GM23248 (cell line): ENCODE data around the gene MED17.

Source experiments
- EZH2 ChIP-seq: fragments of 200-600 bp; sonication (generic); IDR thresholded peaks from 2 replicates; pipeline ENCODE4 v1.6.1; 2018; ENCODE audit warnings: antibody characterized with exemption, mild to moderate bottlenecking; ENCODE audit not compliant: insufficient read depth, poor library complexity, severe bottlenecking
- EZH2phosphoT487 ChIP-seq: fragments of 200-600 bp; sonication (generic); IDR thresholded peaks from 2 replicates; pipeline ENCODE4 v1.6.1; 2018; ENCODE audit warnings: antibody characterized with exemption, moderate library complexity, mild to moderate bottlenecking, low read depth; ENCODE audit not compliant: insufficient read depth

DNA sequence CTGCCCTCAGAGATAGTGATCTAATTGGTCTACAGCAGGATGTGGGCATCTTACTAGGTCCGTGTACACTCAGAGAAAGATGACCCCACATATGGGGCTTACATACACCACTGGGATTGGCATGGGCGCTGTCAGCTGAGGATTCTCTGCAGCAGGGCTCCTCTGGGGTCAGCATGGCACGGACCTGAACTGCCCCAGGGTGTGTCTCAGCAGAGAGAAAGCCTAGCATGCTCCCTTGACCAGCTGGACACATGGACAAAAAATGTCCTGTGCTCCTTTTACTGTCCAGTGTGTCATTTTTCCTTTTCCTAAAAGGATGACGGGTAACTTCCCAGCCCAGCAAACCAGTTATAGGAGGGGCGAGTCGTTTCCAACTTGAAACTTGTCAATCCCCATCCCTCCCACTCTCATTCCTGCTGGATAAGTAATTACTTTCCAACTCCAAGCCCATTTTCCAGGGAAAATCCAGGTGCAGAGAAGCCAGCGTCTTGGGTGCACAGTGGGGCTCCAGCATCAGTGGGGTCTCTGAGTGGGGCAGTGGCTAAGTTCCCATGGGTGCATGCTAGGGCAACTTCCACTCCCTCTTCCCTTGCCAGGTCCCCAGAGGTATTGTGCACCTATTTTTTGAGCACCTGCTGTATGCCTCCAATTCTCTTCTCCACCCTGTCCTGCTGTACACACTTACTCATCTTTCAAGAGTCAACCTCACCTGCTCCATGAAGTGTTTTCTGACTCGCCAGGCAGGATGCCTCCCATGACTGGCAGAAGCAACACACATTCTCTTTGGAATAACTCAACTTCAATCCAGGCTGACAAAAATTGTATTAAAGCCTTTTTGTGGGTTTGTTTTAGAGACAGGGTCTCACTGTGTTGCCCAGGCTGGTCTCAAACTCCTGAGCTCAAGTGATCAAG lies 61.4 kb downstream of the MED17 start:
- TF ChIP-seq EZH2phosphoT487, result no peak
- no peak for TF ChIP-seq EZH2
